Kidney epithelial cell (primary cell): ENCODE results near the gene SNAI1. TPM values are rescaled to one million over a fixed set of nuclear protein-coding genes. Genes with fewer than 3 reads are reported as not detected.

Experiments
- DNase-seq: peaks from one replicate; pipeline ENCODE4 v3.0.0-alpha.2; 2010; ENCODE audit warnings: low read depth
- H3K27me3 ChIP-seq: 2 replicates; pipeline ENCODE4 v1.6.0; 2011; ENCODE audit warnings: low read length; ENCODE audit not compliant: control insufficient read depth, insufficient read depth
- H3K36me3 ChIP-seq: 2 replicates; pipeline ENCODE4 v1.5.1; 2011; ENCODE audit warnings: low read length; ENCODE audit not compliant: control insufficient read depth, insufficient read depth
- H3K4me3 ChIP-seq: 2 replicates; pipeline ENCODE4 v1.5.1; 2011; ENCODE audit warnings: low read depth, mild to moderate bottlenecking, control low read depth, low read length
- CTCF ChIP-seq: IDR thresholded peaks from 2 replicates; pipeline ENCODE4 v1.5.1; 2011; ENCODE audit warnings: mild to moderate bottlenecking, moderate library complexity, low read length, control low read depth, inconsistent platforms; ENCODE audit not compliant: insufficient read depth, poor library complexity, severe bottlenecking
- total RNA-seq: library from RNA; depleted of rRNA; stranded (reverse); fragments of >200 nt; gene quantifications from 2 replicates; pipeline ENCODE4 v1.2.3, GENCODE V29; 2015

Gene SNAI1
- total RNA-seq, 1 donor from 2014 or later, result not detected

DNA sequence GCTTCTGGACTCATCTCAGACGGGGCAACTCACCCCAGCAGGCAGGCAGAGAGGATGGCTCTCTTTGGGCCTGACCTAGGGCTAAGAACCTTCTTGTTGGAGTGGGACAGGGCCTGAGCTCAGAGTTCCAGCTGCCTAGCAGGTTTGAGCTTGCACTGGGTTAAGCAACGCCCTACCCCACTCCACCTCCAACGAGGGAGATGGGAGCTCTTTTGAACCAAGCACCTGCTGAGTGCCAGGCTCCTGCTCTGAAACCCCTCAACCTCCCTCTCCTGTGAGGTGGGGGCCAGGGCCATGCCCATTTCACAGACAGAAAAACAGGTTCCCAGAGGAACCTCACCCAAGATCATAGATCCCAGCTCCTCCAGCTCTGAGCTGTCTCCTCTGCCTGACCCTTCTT is 54.3 kb downstream of the SNAI1 start:
- Histone ChIP-seq H3K36me3 (no peaks in the 10 kb centered on the region), H3K4me3 (no peak overlapping the region), H3K27me3 (no peaks in the 10 kb centered on the region)
- no peak for DNase-seq
- no peak for TF ChIP-seq CTCF

GRCh38 chr20:50037575-50037974 is 54.8 kb downstream of the SNAI1 start:
- Histone ChIP-seq H3K36me3 (no peaks in the 10 kb centered on the region), H3K27me3 (no peaks in the 10 kb centered on the region), H3K4me3 (no peak overlapping the region)
- DNase-seq, result no peak
- no peak for TF ChIP-seq CTCF

DNA sequence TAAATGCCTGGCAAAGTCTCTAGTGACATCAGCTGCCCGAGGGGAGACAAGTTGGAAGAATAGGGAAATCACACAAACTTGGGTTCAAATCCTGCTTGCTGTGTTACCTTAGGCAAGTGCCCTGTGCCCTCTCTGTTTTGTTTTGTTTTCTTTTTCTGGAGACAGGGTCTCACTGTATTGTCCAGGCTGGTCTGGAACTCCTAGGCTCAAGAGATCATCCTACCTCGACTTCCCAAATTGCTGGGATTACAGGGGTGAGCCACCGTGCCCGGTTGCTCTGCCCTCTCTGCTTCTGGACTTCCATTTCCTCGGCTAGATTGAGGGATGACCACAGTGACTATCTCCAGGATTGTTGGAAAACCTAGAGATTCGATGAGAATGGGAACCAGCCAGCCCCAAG is 55.4 kb downstream of the SNAI1 start:
- H3K27me3 ChIP-seq, result no peaks in the 10 kb centered on the region

More for the DNA sequence above, 55.4 kb downstream of the SNAI1 start:
- TF ChIP-seq CTCF, result no peak
- Histone ChIP-seq H3K4me3 (no peak overlapping the region), H3K36me3 (no peaks in the 10 kb centered on the region)
- no peak for DNase-seq

Other genes with a start within 250 kb of the SNAI1 start
- gene SLC9A8, start 170.2 kb upstream of the SNAI1 start, total RNA-seq, result 9.4 and 9.9 TPM in 2 replicates
- gene SPATA2, start 67.5 kb upstream of the SNAI1 start, total RNA-seq, result 3.9 and 5.1 TPM in 2 replicates
- 138 and 216 TPM in 2 replicates for gene RNF114, start 46.6 kb upstream of the SNAI1 start, total RNA-seq
- 62.0 and 62.5 TPM in 2 replicates for gene UBE2V1, start 130.2 kb downstream of the SNAI1 start, total RNA-seq
- gene PEDS1, start 170.7 kb downstream of the SNAI1 start, total RNA-seq, result 52.1 and 57.9 TPM in 2 replicates
- 105 and 117 TPM in 2 replicates for gene CEBPB, start 207.8 kb downstream of the SNAI1 start, total RNA-seq